GM19397 (cell line): Measurements from ENCODE around the gene CDRT15L2.
"Not testable (repeated sequence)": the region's sequence is repeated elsewhere in the genome, so short reads cannot be mapped to it uniquely, and the experiment has no call there.

ENCODE experiments used
- ATAC-seq: cut with Tn5 transposase; IDR thresholded peaks from one replicate; pipeline ENCODE4 v1.9.1; 2021; ENCODE audit warnings: mild to moderate bottlenecking, moderate library complexity; ENCODE audit not compliant: unreplicated experiment

Gene CDRT15L2

GRCh38 chr17:20573216-20573615 lies 6.3 kb upstream of the CDRT15L2 start:
- ATAC-seq, result not testable (repeated sequence)

GRCh38 chr17:20575071-20575470 lies 4.5 kb upstream of the CDRT15L2 start:
- not testable (repeated sequence) for ATAC-seq

- ATAC-seq, result not testable (repeated sequence)
Observed at GRCh38 chr17:20583891-20584577, 4.5 kb downstream of the CDRT15L2 start.

- not testable (repeated sequence) for ATAC-seq
Observed at GRCh38 chr17:20588744-20589453, 9.4 kb downstream of the CDRT15L2 start.

GRCh38 chr17:20589454-20589810 lies 9.9 kb downstream of the CDRT15L2 start:
- ATAC-seq, result not testable (repeated sequence)

- not testable (repeated sequence) for ATAC-seq
Observed at GRCh38 chr17:20591040-20591439, 11.5 kb downstream of the CDRT15L2 start.

- not testable (repeated sequence) for ATAC-seq
Observed at GRCh38 chr17:20605568-20605967, 26.0 kb downstream of the CDRT15L2 start.

- not testable (repeated sequence) for ATAC-seq
Observed at GRCh38 chr17:20609490-20609889, 30.0 kb downstream of the CDRT15L2 start.

- no peak for ATAC-seq
Observed at GRCh38 chr17:20611309-20611708, 31.8 kb downstream of the CDRT15L2 start.

GRCh38 chr17:20612635-20613034 lies 33.1 kb downstream of the CDRT15L2 start:
- no peak for ATAC-seq

GRCh38 chr17:20613248-20613647 lies 33.7 kb downstream of the CDRT15L2 start:
- ATAC-seq, result no peak

- ATAC-seq, result no peak
Observed at GRCh38 chr17:20613905-20614304, 34.4 kb downstream of the CDRT15L2 start.

GRCh38 chr17:20615461-20615860 lies 35.9 kb downstream of the CDRT15L2 start:
- ATAC-seq, result not testable (repeated sequence)
